Adrenal gland (tissue), 5 donors: ENCODE results near the gene NKTR.

ENCODE experiments used
- POLR2A ChIP-seq, 2 donors: fragments of 450-650 bp; IDR thresholded peaks; one replicate each; pipeline ENCODE4 v1.6.1; 2017; ENCODE audit warnings: antibody characterized with exemption in 2 of 2, mild to moderate bottlenecking in 2 of 2, moderate library complexity in 1 of 2
- TF ChIP-seq, protein P1 (sequence below), 6 experiments: fragments of 450-650 bp in 4 of 6; fragments of 200-600 bp in 2 of 6; sonication (generic) in 1 of 6; IDR thresholded peaks; 1 replicate in 5 of 6; 2 replicates in 1 of 6; pipeline versions ENCODE4 v1.5.1 to v1.8.0; 2016 to 2021; ENCODE audit warnings: antibody characterized with exemption in 6 of 6, mild to moderate bottlenecking in 2 of 6, moderate library complexity in 1 of 6
- donor health status: DM: no; HTN: no; CAD: no.

DNA sequence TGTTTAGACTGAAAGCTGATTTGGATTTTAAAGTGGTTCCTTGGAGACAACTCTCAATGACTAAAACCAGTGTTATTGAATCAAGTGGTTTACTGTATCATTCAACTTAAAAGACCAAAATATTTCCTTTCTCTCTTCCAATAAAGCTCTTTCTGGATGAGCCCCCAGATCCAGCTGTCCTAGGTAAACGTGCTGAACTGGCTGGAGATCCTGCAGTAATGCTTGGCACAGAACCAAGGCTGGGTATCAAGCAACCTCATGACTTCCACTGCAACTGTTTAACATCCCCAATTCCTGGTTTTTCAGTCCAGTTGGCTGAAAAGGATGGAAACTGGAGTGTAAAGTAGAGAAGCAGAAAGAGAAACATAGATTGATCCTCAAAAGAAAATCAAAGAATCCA lies 47.7 kb upstream of the NKTR start:
- TF ChIP-seq, protein P1, sequence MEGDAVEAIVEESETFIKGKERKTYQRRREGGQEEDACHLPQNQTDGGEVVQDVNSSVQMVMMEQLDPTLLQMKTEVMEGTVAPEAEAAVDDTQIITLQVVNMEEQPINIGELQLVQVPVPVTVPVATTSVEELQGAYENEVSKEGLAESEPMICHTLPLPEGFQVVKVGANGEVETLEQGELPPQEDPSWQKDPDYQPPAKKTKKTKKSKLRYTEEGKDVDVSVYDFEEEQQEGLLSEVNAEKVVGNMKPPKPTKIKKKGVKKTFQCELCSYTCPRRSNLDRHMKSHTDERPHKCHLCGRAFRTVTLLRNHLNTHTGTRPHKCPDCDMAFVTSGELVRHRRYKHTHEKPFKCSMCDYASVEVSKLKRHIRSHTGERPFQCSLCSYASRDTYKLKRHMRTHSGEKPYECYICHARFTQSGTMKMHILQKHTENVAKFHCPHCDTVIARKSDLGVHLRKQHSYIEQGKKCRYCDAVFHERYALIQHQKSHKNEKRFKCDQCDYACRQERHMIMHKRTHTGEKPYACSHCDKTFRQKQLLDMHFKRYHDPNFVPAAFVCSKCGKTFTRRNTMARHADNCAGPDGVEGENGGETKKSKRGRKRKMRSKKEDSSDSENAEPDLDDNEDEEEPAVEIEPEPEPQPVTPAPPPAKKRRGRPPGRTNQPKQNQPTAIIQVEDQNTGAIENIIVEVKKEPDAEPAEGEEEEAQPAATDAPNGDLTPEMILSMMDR (IDR thresholded peaks at IDR 0.05): no peak
- TF ChIP-seq POLR2A (IDR thresholded peaks at IDR 0.05): no peak
